Chondrocyte (in vitro differentiated cells): Measurements from ENCODE around the gene MOK. TPM values are rescaled to one million over a fixed set of nuclear protein-coding genes. Genes with fewer than 3 reads are reported as not detected.

Source experiments
- DNase-seq: peaks from one replicate; pipeline ENCODE4 v3.0.0; 2021; ENCODE audit warnings: mixed read lengths, low spot score
- H3K27ac Mint-ChIP-seq: one replicate; pipeline ENCODE4 v1.8.0; 2021; ENCODE audit warnings: mild to moderate bottlenecking, moderate library complexity, mixed read lengths; ENCODE audit not compliant: unreplicated experiment
- H3K27me3 Mint-ChIP-seq: 2 replicates; pipeline ENCODE4 v1.8.0; 2021; ENCODE audit warnings: low read depth, mixed read lengths
- H3K36me3 Mint-ChIP-seq: 2 replicates; pipeline ENCODE4 v1.8.0; 2021; ENCODE audit warnings: low read depth, mixed read lengths
- H3K4me1 Mint-ChIP-seq: 2 replicates; pipeline ENCODE4 v1.8.0; 2021; ENCODE audit warnings: low read depth, mild to moderate bottlenecking, mixed read lengths
- H3K4me3 Mint-ChIP-seq: one replicate; pipeline ENCODE4 v1.8.0; 2021; ENCODE audit warnings: mild to moderate bottlenecking, moderate library complexity, mixed read lengths; ENCODE audit not compliant: unreplicated experiment
- H3K9me3 Mint-ChIP-seq: 2 replicates; pipeline ENCODE4 v1.8.0; 2021; ENCODE audit warnings: low read depth, mixed read lengths
- CTCF ChIP-seq: fragments of 200-600 bp; sonication (generic); IDR thresholded peaks from 2 replicates; pipeline ENCODE4 v1.5.0; 2021; ENCODE audit warnings: antibody characterized with exemption, mild to moderate bottlenecking, moderate library complexity
- total RNA-seq: library from RNA; stranded (reverse); gene quantifications from 3 replicates; pipeline ENCODE4 v1.2.1, GENCODE V29; 2021

The MOK gene
- total RNA-seq, 1 donor from 2014 or later: 3.8 TPM

DNA sequence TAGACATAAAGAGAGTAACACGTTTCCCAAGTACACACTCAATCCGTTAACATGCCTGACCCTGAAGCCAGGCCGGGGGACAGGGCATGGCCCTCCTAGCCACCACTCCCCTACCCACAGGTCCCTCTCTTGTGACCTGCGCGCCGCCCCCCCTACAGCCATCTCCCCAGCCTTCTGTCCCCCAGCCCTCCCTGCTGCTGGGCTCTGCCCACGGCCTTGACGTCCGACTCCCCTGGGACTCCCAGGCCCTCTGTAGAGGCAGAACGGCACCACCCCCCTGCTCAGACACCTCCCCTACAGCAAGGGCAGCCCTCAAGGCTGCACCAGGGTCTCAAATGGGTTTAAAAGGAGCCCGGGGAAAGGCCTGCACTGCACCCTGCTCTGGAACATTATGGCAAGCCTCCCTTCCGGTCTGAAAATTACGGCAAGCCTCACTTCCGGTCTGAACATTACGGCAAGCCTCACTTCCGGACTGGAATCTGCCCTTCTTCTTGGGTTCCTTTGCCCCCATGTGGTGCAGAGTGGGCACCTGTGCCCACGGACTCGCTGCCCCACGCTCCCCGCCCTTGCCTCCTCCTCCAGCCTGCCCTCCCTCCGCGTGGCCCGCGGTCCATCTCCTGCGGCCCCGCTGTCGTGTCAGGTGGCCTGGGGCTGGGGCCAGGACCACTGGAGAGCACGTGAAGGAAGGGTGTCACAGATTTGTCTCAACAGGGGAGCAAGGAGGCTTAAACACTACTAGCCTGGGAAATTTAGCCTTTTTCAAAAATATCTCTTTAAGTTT, 77.6 kb downstream of the MOK start:
- H3K4me1 Mint-ChIP-seq: no peaks in the 10 kb centered on the region
- no peak overlapping the region for H3K4me3 Mint-ChIP-seq
- no peak for TF ChIP-seq CTCF
- H3K27ac Mint-ChIP-seq: peak overlapping the region; percentile 49
- peaks cover 11% of the 10 kb centered on the region for H3K36me3 Mint-ChIP-seq
- peak; percentile 74 for DNase-seq
- H3K27me3 Mint-ChIP-seq: no peaks in the 10 kb centered on the region
- H3K9me3 Mint-ChIP-seq: no peaks in the 10 kb centered on the region

DNA sequence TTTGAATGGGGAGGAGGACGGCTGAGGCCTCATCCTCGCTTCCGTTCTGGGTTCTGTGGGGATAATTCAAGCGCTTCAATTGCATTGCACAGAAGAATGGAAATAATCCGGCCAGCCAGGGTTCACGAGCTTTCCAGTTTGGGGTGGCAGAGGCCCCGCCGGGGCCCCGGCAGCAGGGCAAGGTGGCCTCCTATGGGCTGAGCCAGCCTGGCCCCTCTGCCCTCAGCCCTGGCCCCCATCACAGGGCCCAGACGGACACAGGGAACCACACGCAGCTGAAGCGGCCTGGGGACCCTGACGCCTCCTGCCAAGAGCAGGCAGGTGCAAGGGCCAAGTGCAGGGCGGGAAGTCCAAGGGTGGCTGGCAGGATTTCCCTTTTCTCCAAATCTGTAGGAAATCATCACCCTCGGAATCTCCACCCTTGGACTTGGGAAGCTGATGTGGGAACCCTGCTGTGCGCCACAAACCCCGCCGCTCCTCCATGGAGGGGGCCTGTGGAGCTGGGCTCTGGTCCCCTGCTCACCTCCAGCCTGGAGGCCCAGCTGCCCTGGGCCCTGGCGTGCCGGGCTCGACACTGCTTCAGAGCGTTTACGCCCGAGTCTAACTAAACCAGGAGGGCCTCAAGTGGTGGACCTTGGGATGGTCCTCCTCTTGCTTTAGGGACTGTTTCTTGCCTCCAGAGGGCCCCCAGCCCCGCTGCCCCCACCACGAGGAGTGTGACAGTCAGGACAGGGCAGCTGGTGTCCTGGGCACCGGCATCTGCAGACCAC, 78.4 kb downstream of the MOK start:
- no peak for TF ChIP-seq CTCF
- Mint-ChIP-seq H3K27ac (no peak overlapping the region), H3K4me1 (no peaks in the 10 kb centered on the region), H3K4me3 (no peak overlapping the region), H3K9me3 (no peaks in the 10 kb centered on the region), H3K36me3 (peaks cover 10% of the 10 kb centered on the region), H3K27me3 (no peaks in the 10 kb centered on the region)
- peak; percentile 68 for DNase-seq

DNA sequence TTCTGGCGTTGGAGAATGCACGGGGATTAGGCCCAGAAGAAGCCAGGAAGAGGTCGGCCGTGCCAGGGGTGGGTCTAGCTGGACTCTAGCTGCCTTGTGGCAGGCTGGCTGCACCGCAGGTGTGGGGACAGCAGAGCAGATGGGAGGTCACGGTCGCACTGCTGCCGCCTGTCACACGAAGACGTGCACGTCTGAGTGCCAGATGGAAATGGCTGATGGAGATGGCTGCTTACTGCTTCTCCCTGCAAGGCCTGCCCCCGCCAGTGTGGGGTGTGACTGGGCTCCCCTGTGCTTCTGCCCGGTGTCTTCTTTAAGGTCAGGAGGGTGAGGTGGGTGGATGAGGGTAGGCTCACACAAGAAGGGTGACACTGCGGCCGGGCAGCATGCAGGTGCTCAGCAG, 79.0 kb downstream of the MOK start:
- Mint-ChIP-seq H3K27ac (no peak overlapping the region), H3K9me3 (no peaks in the 10 kb centered on the region), H3K4me1 (no peaks in the 10 kb centered on the region), H3K4me3 (no peak overlapping the region), H3K36me3 (peaks cover 10% of the 10 kb centered on the region), H3K27me3 (no peaks in the 10 kb centered on the region)
- TF ChIP-seq CTCF: no peak
- DNase-seq: peak; percentile 88

DNA sequence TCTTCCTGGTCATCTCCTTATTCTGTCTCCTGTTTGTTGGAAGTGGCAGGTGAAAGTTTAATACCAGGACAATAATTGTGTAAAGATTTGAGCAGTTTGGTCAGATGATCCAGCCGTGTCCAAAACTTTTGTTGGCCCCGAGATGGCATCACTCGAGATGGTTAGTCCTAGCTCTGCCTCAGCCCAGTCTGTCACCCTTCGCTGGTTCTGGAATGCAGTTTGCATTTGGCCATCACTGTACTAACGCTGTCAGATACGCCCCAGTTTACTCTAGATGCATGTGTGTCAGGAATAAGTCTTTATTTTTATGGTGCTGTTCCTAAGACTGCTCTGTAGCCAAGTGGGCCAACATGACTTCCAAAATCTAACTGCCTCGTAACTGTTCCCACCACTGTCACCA, 79.6 kb downstream of the MOK start:
- DNase-seq: peak; percentile 7
- no peaks in the 10 kb centered on the region for H3K4me1 Mint-ChIP-seq
- no peak overlapping the region for H3K27ac Mint-ChIP-seq
- no peaks in the 10 kb centered on the region for H3K27me3 Mint-ChIP-seq
- no peaks in the 10 kb centered on the region for H3K9me3 Mint-ChIP-seq
- no peak overlapping the region for H3K4me3 Mint-ChIP-seq
- peaks cover 6% of the 10 kb centered on the region for H3K36me3 Mint-ChIP-seq
- TF ChIP-seq CTCF: no peak

DNA sequence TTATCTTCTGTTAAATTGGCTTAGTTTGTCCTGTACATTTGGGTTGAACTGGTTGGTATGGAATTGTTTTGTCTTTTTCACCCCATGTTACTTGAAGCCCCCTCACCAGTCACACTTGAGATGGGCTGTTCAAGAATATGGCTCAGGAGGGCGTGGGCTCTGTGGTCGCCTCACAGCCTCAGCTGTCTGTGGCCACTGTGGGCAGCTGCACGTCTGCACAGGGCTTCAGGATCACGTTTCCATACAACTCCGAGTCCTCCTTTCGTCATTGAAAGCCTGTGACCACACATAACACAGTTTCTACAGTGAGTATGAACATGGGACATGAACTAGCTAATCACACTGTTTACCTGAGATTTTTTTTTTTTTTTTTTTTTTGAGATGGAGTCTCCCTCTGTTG, 81.3 kb downstream of the MOK start:
- no peaks in the 10 kb centered on the region for H3K27me3 Mint-ChIP-seq
- no peak for TF ChIP-seq CTCF
- no peaks in the 10 kb centered on the region for H3K4me1 Mint-ChIP-seq
- H3K9me3 Mint-ChIP-seq: no peaks in the 10 kb centered on the region
- H3K36me3 Mint-ChIP-seq: peaks cover 7% of the 10 kb centered on the region
- peak; percentile 32 for DNase-seq
- no peak overlapping the region for H3K4me3 Mint-ChIP-seq
- no peak overlapping the region for H3K27ac Mint-ChIP-seq
